Measurements from ENCODE around the gene HNRNPR. TPM values are rescaled to one million over a fixed set of nuclear protein-coding genes. Genes with fewer than 3 reads are reported as not detected.
"Not testable (repeated sequence)": the region's sequence is repeated elsewhere in the genome, so short reads cannot be mapped to it uniquely, and the experiment has no call there.

The HNRNPR gene
- total and polyA plus RNA-seq, 7 donors, result 59.3 to 89.2 (median 65.7) TPM

GRCh38 chr1:23337869-23338268 is 6.2 kb downstream of the HNRNPR start:
- no peak for TF ChIP-seq POLR2AphosphoS5 (IDR thresholded peaks at IDR 0.05)
- TF ChIP-seq EP300 (IDR thresholded peaks at IDR 0.05), result no peak
- TF ChIP-seq POLR2A (IDR thresholded peaks at IDR 0.05), result no peak
- TF ChIP-seq CTCF (IDR thresholded peaks at IDR 0.05), result no peak
- H3K4me3 ChIP-seq, result no peak overlapping the region
- no peak for DNase-seq
- no peaks in the 10 kb centered on the region for H3K27me3 ChIP-seq
- intact Hi-C loops (cut with DNase I), result no loop called here
- peaks cover 6 to 52% (median 25%) of the 10 kb centered on the region in 4 donors for H3K36me3 ChIP-seq
- no peaks in the 10 kb centered on the region for H3K9me3 ChIP-seq
- 90% methylated on average over 2 of the region's 2 CpGs for WGBS, 2 donors
- no peak overlapping the region for H3K27ac ChIP-seq
- peaks cover 0 to 57% (median 56%) of the 10 kb centered on the region in 4 donors for H3K4me1 ChIP-seq

DNA sequence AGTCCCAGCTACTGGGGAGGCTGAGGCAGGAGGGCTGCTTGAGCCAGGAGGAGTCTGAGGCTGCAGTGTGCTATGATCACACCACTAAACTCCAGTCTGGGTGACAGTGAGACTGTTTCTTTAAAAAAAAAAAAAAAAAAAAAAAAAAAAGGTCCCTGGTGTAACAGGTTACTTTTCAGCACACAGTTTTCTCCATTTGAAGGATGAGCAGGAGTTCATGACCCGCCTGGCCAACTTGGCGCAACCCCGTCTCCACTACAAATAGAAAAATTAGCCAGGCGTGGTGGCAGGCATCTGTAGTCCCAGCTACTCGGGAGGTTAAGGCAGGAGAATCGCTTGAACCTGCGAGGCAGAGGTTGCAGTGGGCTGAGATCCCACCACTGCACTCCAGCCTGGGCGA is 12.4 kb downstream of the HNRNPR start:
- WGBS, 2 donors, result 95 to 96% methylated on average over 8 of the region's 8 CpGs
- TF ChIP-seq POLR2A (IDR thresholded peaks at IDR 0.05) (no peak), CTCF (IDR thresholded peaks at IDR 0.05) (no peak), POLR2AphosphoS5 (IDR thresholded peaks at IDR 0.05) (no peak), EP300 (IDR thresholded peaks at IDR 0.05) (no peak)
- peaks cover 6 to 99% (median 42%) of the 10 kb centered on the region in 4 donors for H3K36me3 ChIP-seq
- intact Hi-C loops (cut with DNase I), result no loop called here
- no peak overlapping the region for H3K27ac ChIP-seq
- no peaks in the 10 kb centered on the region for H3K9me3 ChIP-seq
- H3K27me3 ChIP-seq, result no peaks in the 10 kb centered on the region
- no peak overlapping the region for H3K4me3 ChIP-seq
- peaks cover 0 to 13% (median 0%) of the 10 kb centered on the region in 4 donors for H3K4me1 ChIP-seq
- no peak for DNase-seq

- Histone ChIP-seq H3K27me3 (no peaks in the 10 kb centered on the region), H3K9me3 (no peaks in the 10 kb centered on the region), H3K36me3 (peaks cover 6 to 99% (median 42%) of the 10 kb centered on the region in 4 donors), H3K4me3 (no peak overlapping the region), H3K27ac (no peak overlapping the region), H3K4me1 (peaks cover 0 to 13% (median 0%) of the 10 kb centered on the region in 4 donors)
- WGBS, 2 donors, result 94 to 98% methylated on average over 1 of the region's 1 CpG
- no peak for TF ChIP-seq POLR2A (IDR thresholded peaks at IDR 0.05)
- no peak for TF ChIP-seq EP300 (IDR thresholded peaks at IDR 0.05)
- TF ChIP-seq CTCF (IDR thresholded peaks at IDR 0.05), result no peak
- TF ChIP-seq POLR2AphosphoS5 (IDR thresholded peaks at IDR 0.05), result no peak
- no peak for DNase-seq
- intact Hi-C loops (cut with DNase I), result no loop called here
These were observed 13.2 kb downstream of the HNRNPR start for GRCh38 chr1:23330846-23331245.

GRCh38 chr1:23325393-23325792 is 18.7 kb downstream of the HNRNPR start:
- intact Hi-C loops (cut with DNase I), result no loop called here
- no peak overlapping the region for H3K27ac ChIP-seq
- no peak overlapping the region for H3K4me3 ChIP-seq
- no peaks in the 10 kb centered on the region for H3K27me3 ChIP-seq
- H3K36me3 ChIP-seq, result peaks cover 0 to 91% (median 17%) of the 10 kb centered on the region in 4 donors
- H3K9me3 ChIP-seq, result no peaks in the 10 kb centered on the region
- no peak for DNase-seq
- TF ChIP-seq POLR2A (IDR thresholded peaks at IDR 0.05), result no peak
- no peak for TF ChIP-seq CTCF (IDR thresholded peaks at IDR 0.05)
- TF ChIP-seq EP300 (IDR thresholded peaks at IDR 0.05), result no peak
- no peak for TF ChIP-seq POLR2AphosphoS5 (IDR thresholded peaks at IDR 0.05)
- 87 to 88% methylated on average over 2 of the region's 2 CpGs for WGBS, 2 donors
- peaks cover 0 to 17% (median 3%) of the 10 kb centered on the region in 4 donors for H3K4me1 ChIP-seq

GRCh38 chr1:23322770-23323169 is 21.3 kb downstream of the HNRNPR start:
- DNase-seq, result no peak
- Histone ChIP-seq H3K4me3 (no peak overlapping the region), H3K27ac (no peak overlapping the region), H3K27me3 (no peaks in the 10 kb centered on the region), H3K36me3 (peaks cover 0 to 91% (median 13%) of the 10 kb centered on the region in 4 donors), H3K4me1 (peaks cover 0 to 6% (median 3%) of the 10 kb centered on the region in 4 donors), H3K9me3 (no peaks in the 10 kb centered on the region)
- TF ChIP-seq POLR2AphosphoS5 (IDR thresholded peaks at IDR 0.05), result no peak
- no peak for TF ChIP-seq POLR2A (IDR thresholded peaks at IDR 0.05)
- no peak for TF ChIP-seq EP300 (IDR thresholded peaks at IDR 0.05)
- TF ChIP-seq CTCF (IDR thresholded peaks at IDR 0.05), result no peak
- WGBS, 2 donors, result 42 to 56% methylated on average over 1 of the region's 1 CpG
- intact Hi-C loops (cut with DNase I), result no loop called here

GRCh38 chr1:23310280-23310679 is 33.8 kb downstream of the HNRNPR start:
- H3K27me3 ChIP-seq; H3K27ac ChIP-seq; intact Hi-C loops (cut with DNase I); DNase-seq; H3K9me3 ChIP-seq; H3K4me3 ChIP-seq: not testable (repeated sequence)
- Histone ChIP-seq H3K36me3 (peaks cover 7 to 75% (median 13%) of the 10 kb centered on the region in 4 donors), H3K4me1 (peaks cover 0 to 15% (median 4%) of the 10 kb centered on the region in 4 donors)
- 96 to 98% methylated on average over 7 of the region's 7 CpGs for WGBS, 2 donors

Data from sigmoid colon (tissue), 7 donors.